Fibroblast of skin of left biceps (primary cell): ENCODE data around the gene MICAL2.
A peak's percentile ranks its signal among the peaks of the same experiment; 100 is the strongest.
"Not testable (repeated sequence)": the region's sequence is repeated elsewhere in the genome, so short reads cannot be mapped to it uniquely, and the experiment has no call there.

Experiments used
- DNase-seq, 2 experiments: peaks; one replicate each; pipeline ENCODE4 v3.0.0-alpha.2; 2013; ENCODE audit warnings: low read depth in 2 of 2

Gene MICAL2

GRCh38 chr11:12133547-12134235, 23.3 kb downstream of the MICAL2 start:
- no peak for DNase-seq

DNA sequence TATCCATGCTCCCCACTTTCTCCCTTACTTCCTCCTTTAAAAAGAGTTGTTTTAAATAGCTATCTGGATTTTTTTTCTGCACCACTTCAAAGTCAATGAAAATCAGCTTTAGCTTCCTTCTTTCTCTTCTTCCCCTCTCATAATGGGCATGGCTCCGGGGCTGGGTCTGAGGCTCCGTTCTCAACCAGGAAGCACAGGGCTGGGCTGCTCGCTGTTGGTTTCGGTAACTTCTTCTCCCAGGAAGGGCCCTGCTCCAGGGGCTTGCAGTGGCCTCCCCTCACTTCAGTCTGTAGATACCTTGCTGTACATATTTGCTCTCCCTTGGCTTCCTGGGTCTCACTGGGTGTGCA, 23.8 kb downstream of the MICAL2 start:
- no peak for DNase-seq

DNA sequence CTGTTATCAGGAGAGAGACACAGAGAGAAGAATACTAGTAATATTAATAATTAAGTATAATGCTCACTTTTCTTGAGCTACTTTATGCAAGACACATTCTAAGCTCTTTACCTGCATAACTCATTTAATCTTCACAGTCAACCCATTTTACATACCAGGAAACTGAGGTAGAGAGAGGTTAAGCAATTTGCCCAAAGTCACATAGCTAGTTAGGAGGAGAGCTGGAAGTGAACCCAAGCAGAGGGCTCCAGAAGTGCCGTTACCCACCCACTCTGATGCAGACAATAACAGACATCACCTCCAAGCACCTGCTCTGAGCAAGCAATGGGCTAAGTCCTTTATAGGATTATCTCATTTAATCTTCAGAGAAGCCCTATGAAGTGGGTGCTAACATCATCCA, 24.8 kb downstream of the MICAL2 start:
- no peak for DNase-seq

DNA sequence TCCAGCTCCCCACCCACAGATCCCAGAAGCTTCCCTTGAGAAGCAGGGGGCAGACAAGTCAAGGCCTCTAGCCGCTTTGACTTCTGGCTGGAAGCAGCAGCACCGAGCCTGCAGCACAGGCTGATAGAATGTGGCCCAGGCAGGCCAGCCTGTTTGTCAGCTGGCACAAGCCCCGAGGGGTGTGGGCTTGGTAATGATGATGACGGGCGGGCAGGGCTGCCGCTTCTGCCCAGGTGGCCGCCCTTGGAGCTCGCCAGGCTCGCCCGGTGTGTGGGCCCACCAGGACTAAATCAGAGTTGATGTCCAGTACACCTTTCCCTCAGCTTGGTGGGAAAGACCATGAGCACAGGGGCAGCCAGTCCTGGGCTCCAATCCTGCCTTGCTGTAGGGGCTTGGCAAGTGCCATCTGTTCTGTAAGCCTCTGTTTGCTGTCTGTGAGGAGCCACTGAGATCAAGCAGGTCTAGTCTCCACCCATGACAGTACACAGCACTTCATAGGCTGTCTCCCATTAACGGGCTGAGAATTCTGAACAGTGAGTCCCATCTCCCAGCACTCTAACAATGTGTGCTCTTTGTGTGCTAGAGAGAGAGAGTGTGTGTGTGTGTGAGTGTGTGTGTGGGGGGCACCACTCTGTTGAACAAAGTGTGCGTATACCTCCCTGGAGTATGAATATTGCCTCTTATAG, 26.8 kb downstream of the MICAL2 start:
- DNase-seq = no peak

DNA sequence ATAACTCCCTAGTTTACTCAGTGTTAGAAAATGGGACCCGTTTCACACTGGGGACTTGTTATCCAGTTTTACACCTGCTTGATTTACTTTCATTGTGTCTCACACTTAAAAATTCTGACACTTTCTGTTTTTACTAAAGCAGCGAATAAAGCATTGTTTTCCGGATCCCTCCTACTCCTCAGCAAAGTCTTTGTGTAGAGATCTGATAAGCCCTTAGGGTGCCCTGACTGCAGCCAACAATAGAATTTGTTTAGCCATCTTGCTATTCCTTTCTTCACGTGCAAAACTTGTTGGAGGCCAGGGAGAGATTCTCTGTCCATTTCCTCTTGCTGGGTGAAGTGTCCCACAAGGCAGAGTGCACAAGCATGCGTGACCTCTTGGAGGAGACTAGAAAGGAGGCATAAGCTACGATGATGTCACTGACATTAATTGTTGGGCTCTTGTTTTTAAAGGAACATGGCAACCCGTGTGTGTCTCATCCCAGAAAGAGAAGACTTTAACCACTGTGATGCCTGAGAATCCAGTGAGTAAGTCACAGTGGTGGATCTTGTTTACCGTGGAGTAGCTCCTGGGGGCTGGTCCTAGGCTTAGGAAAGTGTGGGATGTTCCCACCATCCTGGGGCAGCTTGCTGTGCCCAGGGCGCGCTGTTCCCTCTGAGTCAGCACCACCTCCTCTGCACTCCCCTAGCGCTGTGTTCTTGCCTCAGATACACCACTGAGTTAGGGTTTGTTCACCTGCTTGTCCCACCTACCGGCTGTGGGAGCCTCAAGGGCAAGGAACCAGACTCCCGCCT, 27.7 kb downstream of the MICAL2 start:
- no peak for DNase-seq

DNA sequence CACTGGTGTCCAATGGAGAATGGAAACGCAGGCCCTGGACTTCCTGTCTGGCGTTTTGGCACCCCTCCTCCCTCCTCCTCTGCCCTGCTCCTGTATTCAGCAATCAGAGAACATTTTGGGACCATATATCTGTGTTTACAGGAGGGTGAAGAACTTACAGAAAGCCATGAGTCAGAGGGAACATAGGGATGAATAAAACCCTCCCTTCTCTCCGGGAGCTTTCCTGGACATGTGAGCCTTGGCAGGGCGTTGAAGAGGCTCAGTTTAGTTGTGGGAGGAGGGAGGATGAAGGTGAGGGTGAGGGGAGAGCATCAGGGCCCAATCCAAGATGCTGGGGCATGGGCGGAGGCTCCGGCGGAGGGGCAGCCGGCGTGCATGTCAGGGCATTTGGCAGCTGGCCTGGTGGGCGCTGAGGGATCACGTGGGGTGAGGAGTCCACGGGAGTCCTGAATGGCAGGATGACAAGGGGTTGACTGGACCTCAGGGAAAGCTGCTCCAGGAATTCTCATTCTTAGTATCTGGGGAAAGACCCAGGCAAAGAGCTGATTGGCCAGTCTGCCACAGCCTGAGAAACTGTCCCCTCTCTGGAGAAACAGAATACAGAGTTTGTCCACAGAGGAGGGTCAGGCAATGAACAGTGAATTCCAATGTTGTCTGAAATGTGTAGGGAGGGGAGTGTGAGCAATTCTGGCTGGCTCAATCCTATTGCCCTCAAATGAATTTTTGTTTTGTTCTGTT, 28.9 kb downstream of the MICAL2 start:
- DNase-seq = peak; percentile 27 to 34

DNA sequence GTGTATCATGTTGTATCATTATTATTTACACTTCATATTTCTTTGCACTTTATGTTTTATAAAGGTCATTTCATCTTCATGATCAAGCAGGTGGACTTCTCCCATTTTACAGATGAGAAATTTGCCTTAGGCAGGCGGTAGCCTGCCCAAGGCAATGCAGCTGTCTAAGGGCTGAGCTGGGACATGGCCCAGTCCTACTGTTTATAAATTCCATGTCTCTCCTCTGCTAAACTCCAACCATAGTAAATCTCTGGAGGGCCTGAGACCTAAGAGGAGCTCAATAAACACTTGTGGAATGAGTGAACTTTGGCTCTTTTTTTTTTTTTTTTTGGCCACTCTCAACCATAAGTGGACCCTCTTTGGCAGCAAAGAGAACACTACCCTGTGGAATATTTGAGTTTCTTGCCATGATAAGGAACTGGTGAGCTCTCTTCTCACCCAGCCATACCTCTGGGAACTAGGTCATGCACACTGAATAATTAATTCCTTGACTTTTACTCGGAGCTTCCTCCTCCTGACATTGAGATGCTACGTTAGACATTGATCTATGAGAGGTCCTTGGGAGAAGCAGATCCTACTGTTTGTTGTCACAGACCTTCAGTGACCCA, 29.9 kb downstream of the MICAL2 start:
- DNase-seq = no peak

- DNase-seq = no peak
These were observed 30.9 kb downstream of the MICAL2 start for GRCh38 chr11:12141283-12141682.

- DNase-seq = no peak
These were observed 31.8 kb downstream of the MICAL2 start for GRCh38 chr11:12142176-12142575.

- no peak for DNase-seq
These were observed 32.5 kb downstream of the MICAL2 start for GRCh38 chr11:12142909-12143308.

DNA sequence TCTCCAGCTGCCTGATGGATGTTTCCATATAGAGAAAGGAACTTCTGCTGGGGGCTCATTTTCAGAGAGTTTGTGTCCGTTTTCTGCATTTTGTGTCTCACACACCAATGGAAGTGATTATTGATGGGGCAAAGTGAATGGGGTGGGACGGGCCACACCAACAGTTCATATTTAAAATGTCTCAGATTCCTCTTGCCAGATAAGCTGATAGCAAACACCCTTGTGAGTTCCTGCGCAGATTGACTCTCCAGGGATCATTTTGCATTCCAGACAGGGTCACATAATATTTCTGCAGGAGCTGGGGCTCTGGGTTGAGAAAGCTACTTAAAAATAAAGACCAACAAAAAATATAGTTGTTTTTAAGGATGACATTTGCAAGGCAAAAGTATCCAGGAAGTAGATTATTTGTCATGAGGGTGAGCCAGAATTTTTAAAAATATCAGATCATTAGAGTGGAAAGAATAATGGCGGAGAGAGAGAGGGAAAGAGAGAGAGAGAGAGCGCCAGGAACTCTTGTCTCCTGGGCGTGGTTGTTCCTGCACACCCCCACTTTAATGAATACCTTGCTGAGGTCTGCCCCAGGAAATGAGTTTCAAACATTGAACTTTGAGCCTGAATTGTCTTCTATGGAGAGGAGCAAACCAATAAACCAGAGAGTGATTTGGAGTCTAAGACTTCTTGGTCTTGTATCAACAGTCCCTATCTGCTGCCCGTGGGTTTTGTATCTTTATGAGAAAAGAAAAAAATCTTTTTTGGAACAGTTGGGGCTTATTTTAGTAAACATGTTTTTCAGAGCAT, 33.3 kb downstream of the MICAL2 start:
- no peak for DNase-seq

- DNase-seq = no peak
These were observed 34.2 kb downstream of the MICAL2 start for GRCh38 chr11:12144330-12145174.

GRCh38 chr11:12146678-12147077, 36.3 kb downstream of the MICAL2 start:
- not testable (repeated sequence) for DNase-seq

DNA sequence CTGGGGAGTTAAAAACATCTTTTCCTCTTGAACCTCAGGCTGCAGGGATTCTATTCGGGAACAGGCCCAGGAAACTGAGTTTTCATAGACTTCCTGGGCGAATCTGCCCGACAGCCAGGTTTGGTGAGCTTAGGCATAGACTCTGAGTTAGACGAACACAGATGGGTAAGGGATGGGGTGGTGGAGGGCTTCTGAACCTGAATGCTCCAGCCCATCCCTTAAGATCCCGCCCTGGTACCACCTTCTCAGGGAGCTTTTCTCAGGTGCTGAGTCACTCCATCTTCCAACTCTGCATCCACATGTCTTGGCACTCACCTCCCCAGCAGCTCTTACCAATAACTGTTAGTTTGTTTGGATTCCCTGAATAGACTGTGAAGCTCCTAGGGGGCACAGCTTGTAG, 37.4 kb downstream of the MICAL2 start:
- no peak for DNase-seq

- no peak for DNase-seq
These were observed 38.1 kb downstream of the MICAL2 start for GRCh38 chr11:12148466-12148865.

- no peak for DNase-seq
These were observed 38.5 kb downstream of the MICAL2 start for GRCh38 chr11:12148882-12149281.

GRCh38 chr11:12149672-12150225, 39.4 kb downstream of the MICAL2 start:
- no peak for DNase-seq

GRCh38 chr11:12150831-12151382, 40.5 kb downstream of the MICAL2 start:
- DNase-seq = no peak

DNA sequence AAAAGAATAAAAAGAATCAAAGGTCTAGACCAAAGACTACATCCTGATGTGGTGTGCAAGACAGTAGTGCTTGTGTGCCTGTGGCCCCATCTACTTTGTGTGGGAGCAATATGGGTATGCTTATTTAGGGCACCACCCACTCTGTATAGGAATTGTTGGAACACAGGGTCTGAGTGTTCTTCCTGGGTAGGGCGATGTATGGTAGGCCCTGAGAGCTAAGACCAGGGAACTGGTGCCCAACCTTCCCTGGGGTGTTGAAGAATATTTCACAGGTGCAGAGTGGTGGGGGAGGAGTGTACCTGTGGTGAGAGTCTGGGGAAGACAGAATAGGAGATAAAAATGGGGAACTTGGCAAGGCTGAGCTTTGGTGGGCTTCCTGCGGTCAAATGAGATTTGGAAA, 41.9 kb downstream of the MICAL2 start:
- no peak for DNase-seq
